HG03097 (cell line): ENCODE data around the gene CCDC167.

ENCODE experiments used
- ATAC-seq: cut with Tn5 transposase; IDR thresholded peaks from one replicate; pipeline ENCODE4 v1.9.1; 2021; ENCODE audit not compliant: unreplicated experiment, low FRiP score

CCDC167 gene

GRCh38 chr6:37531026-37531425 lies 31.3 kb upstream of the CCDC167 start:
- no peak for ATAC-seq

GRCh38 chr6:37530297-37530696 lies 30.6 kb upstream of the CCDC167 start:
- ATAC-seq: no peak

DNA sequence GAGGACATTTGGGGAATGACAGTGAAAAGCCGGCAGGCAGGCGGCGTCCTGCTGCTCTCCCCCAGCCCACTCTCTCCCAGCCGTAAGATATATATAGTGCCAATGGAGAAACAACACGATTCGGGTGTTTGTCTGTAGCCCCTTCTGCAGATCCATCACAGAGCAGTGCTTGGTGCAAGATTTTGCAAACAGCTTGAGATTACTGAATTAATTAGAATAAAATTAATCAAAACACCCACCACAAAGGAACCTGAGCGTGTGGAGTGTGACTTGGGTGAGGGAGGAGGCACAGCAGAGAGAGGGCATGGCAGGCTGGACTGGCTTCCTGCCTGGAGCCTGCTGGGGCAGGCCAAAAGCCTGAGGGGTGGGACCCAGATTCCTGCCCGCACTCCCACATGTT lies 28.8 kb upstream of the CCDC167 start:
- ATAC-seq: no peak

DNA sequence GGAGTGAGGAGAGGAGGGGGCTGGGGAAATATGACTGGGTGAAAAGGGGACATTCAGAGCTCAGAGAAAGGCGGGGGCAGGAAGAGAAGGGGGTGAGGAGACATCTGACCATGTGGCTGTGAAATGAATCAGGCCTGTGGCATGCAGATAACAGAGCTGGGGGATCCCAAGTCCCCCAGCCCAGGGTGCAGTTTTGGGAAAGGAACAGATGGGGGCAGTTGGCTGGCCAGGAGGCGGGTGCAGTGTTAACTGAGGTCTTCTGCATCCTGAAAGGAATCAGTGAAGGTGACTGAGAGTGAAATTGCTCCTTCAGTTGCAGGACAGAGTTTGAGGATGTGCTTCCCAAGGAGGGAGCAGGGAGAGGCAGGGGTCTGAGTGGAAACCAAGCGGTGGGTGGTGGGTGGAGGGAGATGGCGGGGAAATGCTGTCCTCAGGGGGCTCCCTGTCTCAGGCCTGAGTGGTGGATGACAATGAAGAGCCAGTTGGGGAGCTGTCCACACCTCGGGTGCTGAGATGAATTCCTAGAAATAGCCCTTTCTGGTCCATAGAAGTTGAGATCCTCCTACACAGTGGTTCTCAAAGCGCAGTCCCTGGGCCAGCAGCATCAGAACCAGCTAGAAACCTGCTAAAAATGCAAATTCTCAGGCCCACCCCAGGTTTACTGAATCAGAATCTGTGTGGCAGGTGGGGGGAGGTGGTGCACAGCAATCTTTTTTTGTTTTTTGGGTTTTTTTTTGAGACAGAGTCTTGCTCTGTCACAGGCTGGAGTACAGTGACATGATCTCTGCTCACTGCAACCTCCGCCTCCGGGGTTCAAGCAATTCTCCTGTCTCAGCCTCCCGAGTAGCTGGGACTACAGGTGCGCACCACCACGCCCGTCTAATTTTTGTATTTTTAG lies 26.0 kb upstream of the CCDC167 start:
- ATAC-seq: no peak

GRCh38 chr6:37524970-37525318 lies 25.3 kb upstream of the CCDC167 start:
- no peak for ATAC-seq

DNA sequence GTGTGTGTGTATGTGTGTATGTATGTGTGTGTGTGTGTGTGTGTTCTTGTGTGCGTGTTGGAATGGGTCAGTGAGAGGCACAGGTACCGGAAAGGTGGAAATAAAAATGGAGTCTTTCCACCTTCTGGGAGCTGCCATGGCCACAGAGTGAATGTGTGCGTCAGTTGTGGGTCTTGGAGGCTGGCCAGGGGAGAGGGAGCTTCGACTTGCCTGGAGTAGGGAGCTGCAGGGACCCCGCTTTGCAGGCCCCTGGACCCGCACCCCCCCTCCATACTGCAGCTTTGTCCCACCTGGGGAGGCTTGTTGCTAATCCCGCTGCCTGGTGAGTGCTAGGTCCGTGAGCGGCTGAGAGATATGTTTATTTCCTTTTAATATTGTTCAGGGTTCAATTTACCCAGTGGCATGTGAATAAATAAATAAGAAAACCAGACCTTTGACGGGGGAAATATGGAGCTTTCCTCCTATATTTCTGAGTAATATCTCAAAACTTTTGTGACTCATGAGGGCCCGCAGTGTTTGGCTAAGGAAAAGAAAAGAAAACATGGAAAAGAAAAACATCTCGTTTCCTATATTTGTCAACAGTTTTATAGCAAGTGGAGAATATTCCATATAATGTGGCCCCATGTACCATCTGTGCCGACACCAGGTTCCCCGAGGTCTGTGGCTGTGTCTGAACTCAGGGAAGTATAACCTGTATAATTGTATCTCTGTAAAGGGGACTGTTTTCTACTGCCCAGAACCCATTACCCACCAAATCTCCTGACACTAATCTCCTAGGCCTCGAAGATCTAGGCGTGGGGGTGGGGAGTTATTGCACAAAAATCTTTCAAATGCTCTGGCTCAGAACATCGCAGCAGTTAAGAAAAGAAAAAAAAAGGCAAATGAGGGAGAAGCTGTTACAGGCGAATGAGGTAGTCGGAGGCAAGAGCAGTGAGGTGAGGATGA lies 24.6 kb upstream of the CCDC167 start:
- no peak for ATAC-seq

DNA sequence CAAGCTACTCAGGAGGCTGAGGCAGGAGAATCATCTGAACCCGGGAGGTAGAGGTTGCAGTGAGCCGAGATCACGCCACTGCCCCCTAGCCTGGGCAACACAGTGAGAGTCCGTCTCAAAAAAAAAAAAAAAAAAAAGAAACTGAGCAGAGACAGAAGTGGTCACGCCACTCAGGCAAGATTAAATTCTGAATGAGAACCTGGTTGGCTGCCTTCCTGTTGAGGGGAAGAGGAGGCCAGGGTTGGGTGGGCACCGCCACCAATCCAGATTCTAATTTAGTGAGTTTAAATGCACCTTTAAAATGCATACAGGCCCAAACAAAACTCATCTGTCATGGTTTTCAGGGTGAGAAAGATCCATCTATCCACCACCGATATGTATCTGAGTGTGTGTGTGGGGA lies 23.7 kb upstream of the CCDC167 start:
- ATAC-seq: no peak

GRCh38 chr6:37522836-37523235 lies 23.1 kb upstream of the CCDC167 start:
- no peak for ATAC-seq

DNA sequence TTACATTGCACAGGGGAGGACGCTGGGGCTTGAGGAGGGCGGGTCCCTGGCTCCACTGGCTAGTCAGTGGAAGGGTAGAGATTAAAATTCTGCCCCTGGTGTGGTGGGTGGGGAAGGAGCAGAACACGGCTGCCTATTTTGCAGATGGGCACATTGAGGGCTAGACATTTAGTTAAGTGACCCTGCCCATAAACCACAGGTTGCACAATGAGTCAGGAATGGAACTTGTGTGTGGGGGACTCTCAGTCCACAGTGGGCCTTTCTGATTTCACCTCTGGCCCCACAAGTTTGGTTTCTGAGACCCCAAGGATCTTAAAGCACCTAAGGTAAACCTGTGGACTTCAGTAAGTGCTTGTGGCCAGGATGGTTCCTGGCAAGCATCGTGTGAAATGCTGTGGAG lies 22.0 kb upstream of the CCDC167 start:
- no peak for ATAC-seq

DNA sequence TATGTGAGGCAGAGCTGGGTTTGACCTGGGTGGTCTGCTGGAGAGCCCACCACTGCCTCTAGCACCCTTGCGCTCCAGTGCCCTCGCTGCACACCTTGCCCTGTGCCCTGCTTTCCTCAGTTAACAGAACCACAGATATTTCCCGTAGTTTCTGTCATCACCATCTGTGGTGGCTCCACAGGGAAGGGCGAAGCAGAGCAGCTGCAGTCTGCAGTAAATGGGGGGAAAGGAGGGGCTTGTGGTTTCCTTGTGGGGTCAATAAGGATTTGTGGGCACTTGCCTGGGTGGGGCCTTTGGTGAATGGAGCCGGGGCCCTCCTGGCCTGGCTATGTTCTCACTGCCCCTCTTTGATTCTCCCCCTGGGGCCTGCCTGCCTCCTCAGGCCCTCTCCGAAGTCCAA lies 21.2 kb upstream of the CCDC167 start:
- no peak for ATAC-seq

DNA sequence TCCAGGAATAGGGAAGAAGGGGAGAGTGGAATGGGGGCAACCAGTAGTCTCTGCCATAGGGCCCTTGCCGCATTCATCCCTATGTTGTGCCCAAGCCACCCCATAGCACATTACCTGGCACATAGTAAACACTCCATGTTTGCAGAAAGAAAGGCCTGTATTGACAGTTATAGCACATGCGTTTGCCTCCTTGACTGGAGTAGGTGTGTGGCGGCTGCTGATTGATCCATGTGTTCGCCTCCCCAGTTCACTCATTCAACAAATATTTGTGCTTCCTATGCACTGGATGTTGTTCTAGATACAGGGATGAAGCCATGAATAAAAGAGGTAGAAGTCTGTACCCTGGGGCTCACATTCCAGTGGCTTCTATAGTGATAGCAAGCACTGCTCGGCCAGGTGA lies 19.8 kb upstream of the CCDC167 start:
- no peak for ATAC-seq

- no peak for ATAC-seq
Measured at GRCh38 chr6:37518116-37518515, 18.4 kb upstream of the CCDC167 start.

DNA sequence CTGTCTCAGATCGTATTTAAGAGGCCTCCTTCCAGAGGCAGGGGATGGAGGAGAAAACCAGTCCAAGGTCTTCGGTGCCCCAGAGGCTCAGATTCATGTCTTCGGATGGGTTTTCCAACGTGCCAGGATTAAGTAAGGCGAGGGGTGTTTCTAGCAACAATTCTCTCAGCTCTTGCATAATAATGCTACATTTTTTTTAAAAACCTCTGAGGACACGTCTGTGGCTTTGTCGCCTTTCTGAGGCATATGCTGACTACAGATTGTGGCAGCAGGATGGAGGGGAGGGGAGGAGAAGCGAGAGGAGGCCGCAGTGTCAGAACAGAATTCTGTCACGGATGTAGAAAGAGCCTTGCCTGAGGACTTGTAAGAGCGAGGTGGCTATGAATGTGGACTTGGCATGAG lies 17.7 kb upstream of the CCDC167 start:
- no peak for ATAC-seq

DNA sequence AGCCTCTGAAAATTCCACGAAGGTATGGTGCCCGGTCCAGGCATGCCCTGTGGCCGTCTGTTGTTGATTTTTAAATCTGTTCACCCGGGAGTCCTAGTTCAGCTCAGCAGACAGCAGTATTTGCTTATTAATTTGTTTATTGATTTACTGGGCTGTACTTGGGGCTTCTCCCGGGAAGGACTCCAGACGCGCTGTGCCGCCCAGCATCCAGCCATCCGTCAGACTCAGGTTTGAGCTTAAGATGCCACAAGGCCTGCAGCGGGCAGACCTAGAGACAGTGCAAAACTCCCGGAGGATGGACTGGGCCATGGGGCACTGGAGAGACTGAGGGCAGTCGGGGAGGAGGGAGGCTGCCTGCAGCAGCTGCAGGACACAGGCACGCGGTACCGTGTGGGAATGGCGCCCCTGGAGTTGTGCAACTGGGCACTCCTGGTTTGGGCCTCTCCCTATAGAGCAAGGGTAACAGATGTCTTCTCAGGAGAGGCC lies 17.3 kb upstream of the CCDC167 start:
- no peak for ATAC-seq

DNA sequence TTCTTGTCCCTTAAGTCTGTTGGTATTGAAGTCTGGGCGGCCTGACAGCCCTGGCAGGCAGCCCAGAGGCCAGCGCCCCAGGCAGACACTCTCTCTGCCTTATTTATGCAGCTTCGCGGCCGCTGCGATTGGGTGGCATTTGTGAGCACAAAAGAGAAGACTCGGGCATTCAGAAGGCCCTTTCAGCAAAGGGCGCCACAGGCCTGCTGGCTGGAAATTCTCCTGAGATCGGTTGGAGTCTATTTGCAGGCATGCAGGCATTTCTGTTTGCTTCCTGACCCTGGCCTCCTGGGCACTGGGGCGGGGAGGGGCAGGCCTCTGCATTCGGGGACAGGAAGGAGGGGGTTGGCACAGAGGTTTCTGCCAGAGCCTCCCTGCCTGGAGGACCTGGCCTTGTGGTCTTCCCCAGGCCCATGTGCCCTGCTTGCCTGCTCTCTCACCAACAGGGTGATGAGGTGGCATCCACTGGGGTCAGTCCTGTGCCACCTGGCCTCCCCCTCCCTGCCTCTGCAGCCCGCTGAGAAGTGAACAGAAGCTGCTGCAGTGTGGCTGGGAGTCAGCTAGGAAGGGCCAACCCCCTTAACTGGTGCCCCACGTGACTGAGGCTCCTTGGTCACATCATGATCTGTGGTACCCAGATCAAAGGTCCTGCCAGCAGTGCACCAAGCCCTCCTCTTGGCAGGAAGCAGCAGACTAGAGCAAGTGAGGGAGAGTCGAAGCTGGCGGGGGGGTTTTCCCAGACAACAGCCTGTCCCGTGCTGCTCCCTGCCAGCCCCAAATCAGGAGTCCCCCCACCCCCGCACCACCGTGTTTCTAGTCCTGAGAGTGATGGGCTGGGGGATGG lies 16.6 kb upstream of the CCDC167 start:
- ATAC-seq: peak; percentile 48

DNA sequence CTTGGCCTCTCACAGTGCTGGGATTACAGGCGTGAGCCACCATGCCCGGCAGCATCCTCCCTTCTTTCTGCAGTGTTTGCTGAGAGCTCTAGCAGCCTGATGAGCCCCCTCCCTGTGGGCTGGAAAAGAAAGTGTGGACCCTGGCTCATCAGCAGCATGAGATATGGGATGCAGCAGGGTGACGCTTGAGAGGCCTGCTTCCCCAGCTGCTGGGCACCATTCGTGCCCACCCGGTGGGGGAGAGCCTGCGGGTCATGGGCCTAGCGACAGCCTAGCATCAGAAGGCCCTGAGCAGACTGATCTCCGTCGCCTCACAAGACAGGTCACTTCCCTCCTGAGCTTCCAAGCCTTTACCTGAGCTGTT lies 16.0 kb upstream of the CCDC167 start:
- no peak for ATAC-seq

DNA sequence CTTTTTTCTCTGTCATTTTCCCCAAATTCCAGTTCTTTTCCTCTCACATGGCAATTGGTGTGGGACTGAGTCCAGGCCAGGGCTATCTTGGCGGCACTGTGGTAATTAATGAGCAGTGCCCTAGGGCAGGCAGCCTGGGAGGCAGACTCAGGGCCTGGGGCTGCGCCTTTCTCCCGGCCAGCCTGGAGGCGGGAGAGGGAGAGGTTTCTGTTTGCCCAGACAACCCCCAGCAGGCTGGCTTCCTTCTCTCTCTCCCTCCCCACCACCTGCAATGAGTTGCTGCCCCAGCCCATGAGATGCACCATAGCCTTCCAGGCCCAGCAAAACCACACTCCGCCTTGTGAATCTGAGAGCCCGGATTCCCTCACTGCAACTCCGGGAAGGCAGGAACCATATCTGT lies 15.1 kb upstream of the CCDC167 start:
- no peak for ATAC-seq

- no peak for ATAC-seq
Measured at GRCh38 chr6:37514321-37514771, 14.7 kb upstream of the CCDC167 start.

DNA sequence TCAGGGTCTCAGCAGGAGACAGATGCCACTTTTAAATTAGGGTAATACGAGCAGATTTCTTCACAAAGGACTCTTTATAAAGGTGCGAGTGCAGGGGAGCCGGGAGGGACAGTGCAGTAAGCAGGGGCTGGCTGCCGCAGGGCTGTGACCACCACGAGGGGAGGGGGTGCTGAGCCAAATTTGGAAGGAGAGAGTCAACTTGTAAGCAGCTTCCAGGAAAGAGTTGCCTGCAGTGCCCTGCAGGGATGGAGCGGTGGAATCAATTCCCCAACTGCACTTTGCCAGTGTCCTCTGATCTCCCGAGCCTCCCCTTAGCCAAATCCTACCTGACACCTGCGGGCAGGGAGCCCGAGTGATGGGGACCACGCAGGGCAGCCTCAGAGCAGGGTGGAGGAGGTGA lies 13.9 kb upstream of the CCDC167 start:
- no peak for ATAC-seq

GRCh38 chr6:37513155-37513554 lies 13.5 kb upstream of the CCDC167 start:
- ATAC-seq: no peak
